Glomerular visceral epithelial cell (primary cell): ENCODE data around the gene ITIH5.

Experiments used
- DNase-seq: peaks from one replicate; pipeline ENCODE4 v3.0.0-alpha.2; 2016; ENCODE audit errors: extremely low spot score

The ITIH5 gene

DNA sequence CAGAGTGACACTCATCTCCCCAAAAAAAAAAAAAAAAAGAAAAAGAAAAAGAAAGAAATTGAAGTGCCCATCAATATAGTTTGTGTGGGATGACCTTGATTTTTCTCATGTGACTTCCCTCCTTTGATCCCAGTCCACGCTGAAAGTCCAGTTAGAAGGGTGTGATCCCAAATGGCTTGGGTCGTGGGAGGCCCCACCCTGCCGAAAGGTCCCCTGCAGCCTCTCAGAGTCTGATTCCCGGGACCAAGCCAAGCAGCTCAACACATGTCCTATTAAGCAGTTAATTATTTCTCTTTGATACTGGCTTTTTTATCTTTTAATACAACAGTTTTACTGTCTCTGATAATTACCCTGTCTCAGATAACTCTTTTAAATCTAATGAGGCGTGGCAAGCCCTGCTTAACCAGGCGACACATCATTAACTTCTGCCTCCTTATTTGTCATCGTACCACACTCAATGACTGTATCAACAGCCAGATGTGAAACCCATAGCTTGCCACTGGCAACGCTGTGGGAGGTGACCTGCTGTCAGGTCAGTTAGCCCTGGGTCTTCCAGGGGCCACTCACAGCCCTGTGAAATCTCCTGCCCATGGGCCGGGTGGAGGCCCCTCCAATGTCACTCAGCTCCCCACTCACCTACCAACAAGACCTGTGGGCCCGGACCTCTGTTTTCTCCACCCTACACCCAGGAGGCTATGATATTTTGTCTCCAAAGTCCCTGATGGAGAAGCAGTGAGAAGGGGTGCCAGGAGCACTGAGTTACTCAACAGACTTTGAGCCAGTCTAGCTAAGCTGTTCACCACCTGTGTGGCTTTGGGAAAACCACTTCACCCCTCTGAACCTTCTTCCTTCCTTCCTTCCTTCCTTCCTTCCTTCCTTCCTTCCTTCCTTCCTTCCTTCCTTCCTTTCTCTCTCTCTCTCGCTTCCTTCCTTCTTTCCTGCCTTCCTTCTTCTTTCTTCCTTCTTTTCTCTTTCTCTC is 146.0 kb downstream of the ITIH5 start:
- DNase-seq: no peak

DNA sequence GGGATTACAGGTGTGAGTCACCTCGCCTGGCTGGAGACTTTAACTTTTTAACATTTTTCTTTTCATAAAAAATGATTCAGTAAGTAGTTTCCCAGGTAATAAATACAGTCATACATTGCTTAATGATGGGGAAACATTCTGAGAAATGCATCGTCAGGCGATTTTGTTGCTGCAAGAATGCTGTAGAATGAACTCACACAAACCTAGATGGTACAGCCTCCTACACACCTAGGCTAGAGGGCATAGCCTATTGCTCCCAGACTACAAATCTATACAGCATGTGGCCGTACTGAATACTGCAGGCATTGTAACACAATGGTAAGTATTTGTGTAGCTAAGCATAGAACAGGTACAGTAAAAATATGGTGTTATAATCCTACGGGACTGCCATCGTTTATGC is 147.4 kb downstream of the ITIH5 start:
- no peak for DNase-seq

DNA sequence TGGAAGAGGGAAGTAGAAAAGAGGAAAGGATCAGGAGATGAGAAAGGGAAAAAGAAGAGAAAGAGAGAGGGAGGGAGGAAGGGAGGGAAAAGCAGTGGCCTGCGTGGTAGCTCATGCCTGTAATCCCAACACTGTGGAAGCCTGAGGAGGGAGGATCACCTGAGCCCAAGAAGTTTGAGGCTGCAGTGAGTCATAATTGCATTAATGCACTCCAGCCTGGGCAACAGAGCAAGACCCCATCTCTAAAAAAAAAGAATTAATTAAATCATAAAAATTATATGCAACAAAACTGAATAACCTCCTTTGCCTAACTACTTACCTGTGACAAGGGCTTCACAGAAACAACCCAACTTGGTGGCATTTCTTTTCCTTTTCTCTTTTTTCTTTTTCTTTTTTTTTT is 148.1 kb downstream of the ITIH5 start:
- DNase-seq: no peak

DNA sequence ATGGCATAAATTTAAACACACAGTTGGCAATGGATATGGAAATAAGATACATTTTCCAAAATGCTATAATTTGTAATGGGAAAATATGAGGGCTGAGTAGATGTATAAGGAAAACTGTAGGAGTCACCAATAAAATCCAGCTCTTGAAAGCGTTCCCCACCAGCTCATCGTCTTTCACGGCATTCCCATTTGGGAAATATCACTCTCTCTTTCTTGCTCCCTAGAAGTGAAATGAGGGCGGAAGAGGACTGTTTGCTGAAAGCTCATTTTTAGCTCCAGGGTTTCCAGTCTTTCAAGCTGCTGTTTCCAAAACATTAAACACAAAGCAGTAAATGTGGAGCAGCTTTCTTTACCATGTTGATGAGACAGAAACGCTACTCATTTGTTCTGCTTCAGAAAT is 151.3 kb downstream of the ITIH5 start:
- DNase-seq: no peak

DNA sequence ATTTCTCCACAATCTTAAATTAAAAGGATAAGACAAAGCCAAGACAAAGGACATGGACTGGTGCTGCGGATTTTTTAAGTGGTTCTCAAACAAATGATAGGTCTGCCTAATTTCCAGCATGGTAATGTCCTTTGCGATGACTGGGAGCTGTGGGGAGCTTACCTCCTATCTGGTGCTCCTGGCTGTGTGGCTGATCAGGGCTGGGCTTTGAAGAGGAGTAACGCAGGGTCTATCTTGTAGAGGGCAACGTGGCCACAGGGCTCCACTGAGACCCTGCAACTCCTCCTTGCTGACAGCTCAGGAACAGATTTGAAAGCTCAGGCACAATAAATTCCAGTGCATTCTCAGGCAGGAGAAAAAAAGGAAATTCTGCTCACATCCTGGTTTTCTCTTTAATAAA is 152.8 kb downstream of the ITIH5 start:
- DNase-seq: no peak

DNA sequence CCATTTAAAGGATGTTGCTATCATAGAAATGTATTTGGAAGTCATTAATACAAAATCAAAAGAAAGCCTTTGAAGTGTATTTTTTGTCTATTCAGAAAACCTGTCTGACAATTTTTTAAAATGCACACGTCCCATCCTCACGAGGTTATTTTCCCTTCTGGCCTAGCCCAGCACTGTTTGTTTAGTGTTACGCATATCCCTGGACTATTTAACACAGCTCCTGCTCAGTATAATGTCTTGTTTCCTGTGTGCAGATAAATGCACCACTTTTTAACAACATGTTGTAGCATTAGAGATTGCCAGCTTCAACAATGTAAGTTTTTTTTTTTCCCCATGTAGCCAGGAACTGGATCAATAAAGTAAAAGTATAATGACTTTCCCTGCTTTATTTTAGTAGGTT is 153.3 kb downstream of the ITIH5 start:
- no peak for DNase-seq

DNA sequence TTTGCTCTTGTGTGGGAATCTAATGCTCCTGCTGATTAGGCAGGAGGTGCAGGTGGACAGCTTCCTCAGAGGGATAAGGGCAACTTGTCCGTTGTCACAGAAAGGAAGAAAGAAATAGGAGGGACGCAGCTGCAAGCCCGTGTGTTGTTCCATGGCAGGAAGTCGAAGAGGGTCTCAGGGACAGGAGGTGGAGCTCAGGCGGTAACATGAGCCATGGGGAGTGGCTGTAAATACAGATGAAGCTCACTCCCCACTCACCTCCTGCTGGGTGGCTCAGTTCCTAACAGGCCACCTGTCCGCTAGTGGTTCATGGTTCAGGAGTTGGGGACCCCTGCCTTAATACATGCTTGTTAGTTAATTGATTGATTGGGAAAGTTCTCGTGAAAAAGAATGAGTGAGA is 154.3 kb downstream of the ITIH5 start:
- DNase-seq: no peak

DNA sequence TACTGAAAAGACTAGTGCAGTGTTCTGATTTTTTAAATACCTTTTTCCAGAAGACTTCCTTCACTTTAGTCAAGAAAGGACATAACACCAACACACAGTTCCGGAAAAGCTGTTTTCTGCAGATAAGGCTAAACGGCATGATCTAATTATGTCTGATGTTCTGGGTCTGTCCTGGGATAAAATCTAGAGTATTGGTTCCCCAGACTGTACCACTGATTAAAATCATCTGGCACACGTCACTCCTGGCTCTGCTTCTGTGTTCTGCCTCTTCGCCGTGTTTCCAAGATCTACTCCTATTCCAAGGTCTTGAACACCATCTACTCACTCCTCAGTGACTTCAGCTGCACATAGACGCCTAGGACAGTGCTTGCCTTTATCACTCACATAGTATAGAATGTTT is 155.2 kb downstream of the ITIH5 start:
- DNase-seq: no peak
